Activated T-helper 17 cell treated with anti-CD3 and anti-CD28 coated beads, Interleukin-2, amount 50 U/mL, for 72 hours (primary cell): Measurements from ENCODE around the gene FADS3. TPM values are rescaled to one million over a fixed set of nuclear protein-coding genes. Genes with fewer than 3 reads are reported as not detected.
A peak's percentile ranks its signal among the peaks of the same experiment; 100 is the strongest.

Source experiments
- ATAC-seq: fragments of 150-1000 bp; cut with Tn5 transposase; replicated peaks from 2 replicates; pipeline ENCODE4 v1.10.0; 2021; ENCODE audit warnings: mild to moderate bottlenecking, moderate library complexity
- H3K27ac Mint-ChIP-seq: one replicate; pipeline ENCODE4 v1.8.0; 2022; ENCODE audit warnings: mixed read lengths
- H3K27me3 Mint-ChIP-seq: one replicate; pipeline ENCODE4 v1.8.0; 2022; ENCODE audit warnings: mixed read lengths
- H3K36me3 Mint-ChIP-seq: one replicate; pipeline ENCODE4 v1.8.0; 2022; ENCODE audit warnings: low read depth, mild to moderate bottlenecking, mixed read lengths
- H3K4me1 Mint-ChIP-seq: one replicate; pipeline ENCODE4 v1.8.0; 2022; ENCODE audit warnings: mixed read lengths
- H3K4me3 Mint-ChIP-seq: one replicate; pipeline ENCODE4 v1.8.0; 2022; ENCODE audit warnings: mild to moderate bottlenecking, mixed read lengths
- H3K9me3 Mint-ChIP-seq: one replicate; pipeline ENCODE4 v1.8.0; 2022; ENCODE audit warnings: mixed read lengths
- total RNA-seq, 2 donors: library from RNA; stranded (reverse); gene quantifications; one replicate each; pipeline ENCODE4 v1.2.3, GENCODE V29; 2022

Gene FADS3
- total RNA-seq, 2 donors from 2014 or later, result 3.6 to 24.7 TPM

GRCh38 chr11:61897387-61898246 lies 6.3 kb upstream of the FADS3 start:
- no peaks in the 10 kb centered on the region for H3K36me3 Mint-ChIP-seq
- peak; percentile 71 for ATAC-seq
- no peaks in the 10 kb centered on the region for H3K9me3 Mint-ChIP-seq
- no peak overlapping the region for H3K4me3 Mint-ChIP-seq
- peaks cover 4% of the 10 kb centered on the region for H3K4me1 Mint-ChIP-seq
- H3K27me3 Mint-ChIP-seq, result no peaks in the 10 kb centered on the region
- no peak overlapping the region for H3K27ac Mint-ChIP-seq

GRCh38 chr11:61896665-61897386 lies 5.5 kb upstream of the FADS3 start:
- H3K9me3 Mint-ChIP-seq, result no peaks in the 10 kb centered on the region
- peaks cover 4% of the 10 kb centered on the region for H3K4me1 Mint-ChIP-seq
- no peak overlapping the region for H3K4me3 Mint-ChIP-seq
- no peaks in the 10 kb centered on the region for H3K36me3 Mint-ChIP-seq
- H3K27me3 Mint-ChIP-seq, result no peaks in the 10 kb centered on the region
- peak overlapping the region; percentile 5 for H3K27ac Mint-ChIP-seq
- no peak for ATAC-seq

- Mint-ChIP-seq H3K9me3 (no peaks in the 10 kb centered on the region), H3K4me1 (peaks cover 4% of the 10 kb centered on the region), H3K27ac (no peak overlapping the region), H3K4me3 (no peak overlapping the region), H3K36me3 (no peaks in the 10 kb centered on the region), H3K27me3 (no peaks in the 10 kb centered on the region)
- ATAC-seq, result no peak
Observed at GRCh38 chr11:61895718-61896059, 4.3 kb upstream of the FADS3 start.

- H3K9me3 Mint-ChIP-seq, result no peaks in the 10 kb centered on the region
- H3K27ac Mint-ChIP-seq, result no peak overlapping the region
- H3K4me1 Mint-ChIP-seq, result peaks cover 4% of the 10 kb centered on the region
- H3K36me3 Mint-ChIP-seq, result no peaks in the 10 kb centered on the region
- no peak for ATAC-seq
- no peaks in the 10 kb centered on the region for H3K27me3 Mint-ChIP-seq
- H3K4me3 Mint-ChIP-seq, result no peak overlapping the region
Observed at GRCh38 chr11:61895046-61895717, 3.8 kb upstream of the FADS3 start.

- ATAC-seq, result no peak
- no peaks in the 10 kb centered on the region for H3K36me3 Mint-ChIP-seq
- H3K27ac Mint-ChIP-seq, result no peak overlapping the region
- H3K9me3 Mint-ChIP-seq, result no peaks in the 10 kb centered on the region
- no peaks in the 10 kb centered on the region for H3K27me3 Mint-ChIP-seq
- H3K4me1 Mint-ChIP-seq, result no peaks in the 10 kb centered on the region
- no peak overlapping the region for H3K4me3 Mint-ChIP-seq
Observed at GRCh38 chr11:61893981-61894380, 2.6 kb upstream of the FADS3 start.

- Mint-ChIP-seq H3K4me3 (peak overlapping the region; percentile 57), H3K4me1 (no peaks in the 10 kb centered on the region), H3K27ac (no peak overlapping the region), H3K9me3 (no peaks in the 10 kb centered on the region), H3K27me3 (no peaks in the 10 kb centered on the region), H3K36me3 (no peaks in the 10 kb centered on the region)
- peak; percentile 18 for ATAC-seq
Observed at GRCh38 chr11:61892085-61892370, 683 bp upstream of the FADS3 start.

- H3K36me3 Mint-ChIP-seq, result no peaks in the 10 kb centered on the region
- ATAC-seq, result peak; percentile 57
- H3K27ac Mint-ChIP-seq, result peak overlapping the region; percentile 61
- no peaks in the 10 kb centered on the region for H3K27me3 Mint-ChIP-seq
- H3K9me3 Mint-ChIP-seq, result no peaks in the 10 kb centered on the region
- no peaks in the 10 kb centered on the region for H3K4me1 Mint-ChIP-seq
- peak overlapping the region; percentile 78 for H3K4me3 Mint-ChIP-seq
Observed at GRCh38 chr11:61890529-61891330, 615 bp downstream of the FADS3 start.

GRCh38 chr11:61889831-61890230 lies 1.5 kb downstream of the FADS3 start:
- ATAC-seq, result no peak
- H3K27me3 Mint-ChIP-seq, result no peaks in the 10 kb centered on the region
- H3K4me3 Mint-ChIP-seq, result peak overlapping the region; percentile 78
- H3K27ac Mint-ChIP-seq, result no peak overlapping the region
- H3K4me1 Mint-ChIP-seq, result no peaks in the 10 kb centered on the region
- H3K36me3 Mint-ChIP-seq, result no peaks in the 10 kb centered on the region
- H3K9me3 Mint-ChIP-seq, result no peaks in the 10 kb centered on the region

GRCh38 chr11:61888590-61888989 lies 2.8 kb downstream of the FADS3 start:
- Mint-ChIP-seq H3K4me1 (no peaks in the 10 kb centered on the region), H3K36me3 (no peaks in the 10 kb centered on the region), H3K4me3 (no peak overlapping the region), H3K27me3 (no peaks in the 10 kb centered on the region), H3K9me3 (no peaks in the 10 kb centered on the region), H3K27ac (no peak overlapping the region)
- ATAC-seq, result no peak

GRCh38 chr11:61887839-61888494 lies 3.4 kb downstream of the FADS3 start:
- Mint-ChIP-seq H3K27ac (no peak overlapping the region), H3K36me3 (no peaks in the 10 kb centered on the region), H3K9me3 (no peaks in the 10 kb centered on the region), H3K4me1 (no peaks in the 10 kb centered on the region), H3K27me3 (no peaks in the 10 kb centered on the region), H3K4me3 (no peak overlapping the region)
- no peak for ATAC-seq

GRCh38 chr11:61886643-61887042 lies 4.7 kb downstream of the FADS3 start:
- H3K27me3 Mint-ChIP-seq, result no peaks in the 10 kb centered on the region
- no peak overlapping the region for H3K27ac Mint-ChIP-seq
- H3K9me3 Mint-ChIP-seq, result no peaks in the 10 kb centered on the region
- no peaks in the 10 kb centered on the region for H3K36me3 Mint-ChIP-seq
- no peak overlapping the region for H3K4me3 Mint-ChIP-seq
- no peaks in the 10 kb centered on the region for H3K4me1 Mint-ChIP-seq
- no peak for ATAC-seq

- Mint-ChIP-seq H3K27ac (no peak overlapping the region), H3K9me3 (no peaks in the 10 kb centered on the region), H3K4me3 (no peak overlapping the region), H3K36me3 (no peaks in the 10 kb centered on the region), H3K4me1 (no peaks in the 10 kb centered on the region), H3K27me3 (no peaks in the 10 kb centered on the region)
- ATAC-seq, result no peak
Observed at GRCh38 chr11:61885784-61886580, 5.4 kb downstream of the FADS3 start.

GRCh38 chr11:61885166-61885778 lies 6.1 kb downstream of the FADS3 start:
- ATAC-seq, result no peak
- H3K27ac Mint-ChIP-seq, result no peak overlapping the region
- no peak overlapping the region for H3K4me3 Mint-ChIP-seq
- no peaks in the 10 kb centered on the region for H3K9me3 Mint-ChIP-seq
- H3K4me1 Mint-ChIP-seq, result no peaks in the 10 kb centered on the region
- no peaks in the 10 kb centered on the region for H3K27me3 Mint-ChIP-seq
- H3K36me3 Mint-ChIP-seq, result no peaks in the 10 kb centered on the region
